Activated B cell treated with CpG ODN at 0.5 μM for 24 hours (primary cell): ENCODE measurements around the gene AADAC. TPM values are rescaled to one million over a fixed set of nuclear protein-coding genes. Genes with fewer than 3 reads are reported as not detected.

Experiments
- ATAC-seq: fragments of 200-7000 bp; cut with Tn5 transposase; one replicate; pipeline ENCODE4 v1.10.0; 2021; ENCODE audit warnings: low read depth, mild to moderate bottlenecking, moderate library complexity
- CTCF ChIA-PET: fragments of 350-600 bp; sonication (Branson Sonifier 250); formaldehyde crosslinking; loops from one replicate; lab custom pipeline; 2021; ENCODE audit warnings: antibody characterized with exemption; lab: Charles Lee
- POLR2A ChIA-PET: fragments of 350-600 bp; sonication (Branson Sonifier 250); formaldehyde crosslinking; loops from one replicate; lab custom pipeline; 2021; ENCODE audit warnings: antibody characterized with exemption; lab: Charles Lee
- DNase-seq: peaks from one replicate; pipeline ENCODE4 v3.0.0; 2022
- H3K27ac Mint-ChIP-seq: one replicate; pipeline ENCODE4 v1.8.0; 2020; ENCODE audit warnings: mixed read lengths
- H3K27me3 Mint-ChIP-seq: one replicate; pipeline ENCODE4 v1.8.0; 2021; ENCODE audit warnings: mixed read lengths
- H3K36me3 Mint-ChIP-seq: one replicate; pipeline ENCODE4 v1.8.0; 2021; ENCODE audit warnings: low read depth, mixed read lengths
- H3K4me1 Mint-ChIP-seq: one replicate; pipeline ENCODE4 v1.8.0; 2021; ENCODE audit warnings: mixed read lengths
- H3K4me3 Mint-ChIP-seq: one replicate; pipeline ENCODE4 v1.8.0; 2020; ENCODE audit warnings: mild to moderate bottlenecking, mixed read lengths
- H3K9me3 Mint-ChIP-seq: one replicate; pipeline ENCODE4 v1.8.0; 2020; ENCODE audit warnings: mixed read lengths
- intact Hi-C: fragments of 100-400 bp; cut with micrococcal nuclease; formaldehyde crosslinking; loops from one replicate; pipeline ENCODE4 v1.15.1; 2024
- total RNA-seq: library from RNA; stranded (reverse); gene quantifications from 2 replicates; pipeline ENCODE4 v1.2.3, GENCODE V29; 2022
- TF ChIP-seq, protein P1 (sequence below): fragments of 200-600 bp; IDR thresholded peaks from one replicate; pipeline ENCODE4 v1.8.0; 2022; ENCODE audit warnings: antibody characterized with exemption, mild to moderate bottlenecking

The AADAC gene
- total RNA-seq, 1 donor from 2014 or later: not detected

DNA sequence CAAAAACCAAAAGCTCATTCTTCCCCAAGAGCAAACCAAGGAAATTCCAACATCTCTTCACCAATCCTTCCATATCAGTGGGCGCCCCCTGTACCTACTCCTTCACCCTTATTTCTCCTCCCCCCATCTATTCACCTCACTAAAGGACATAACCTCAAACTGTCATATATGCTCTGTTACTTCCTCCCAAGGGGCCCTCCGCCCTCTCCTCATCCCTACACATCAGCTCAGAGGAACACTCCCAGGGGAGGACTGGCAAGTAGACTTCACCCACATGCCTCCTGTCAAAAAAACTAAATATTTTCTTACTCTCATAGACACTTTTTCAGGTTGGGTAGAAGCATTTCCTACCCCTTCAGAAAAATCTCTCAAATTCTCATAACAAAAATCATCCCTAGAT, 2.4 kb upstream of the AADAC start:
- H3K36me3 Mint-ChIP-seq: no peaks in the 10 kb centered on the region
- H3K27ac Mint-ChIP-seq: no peak overlapping the region
- POLR2A ChIA-PET: no interaction called here
- TF ChIP-seq, protein P1, sequence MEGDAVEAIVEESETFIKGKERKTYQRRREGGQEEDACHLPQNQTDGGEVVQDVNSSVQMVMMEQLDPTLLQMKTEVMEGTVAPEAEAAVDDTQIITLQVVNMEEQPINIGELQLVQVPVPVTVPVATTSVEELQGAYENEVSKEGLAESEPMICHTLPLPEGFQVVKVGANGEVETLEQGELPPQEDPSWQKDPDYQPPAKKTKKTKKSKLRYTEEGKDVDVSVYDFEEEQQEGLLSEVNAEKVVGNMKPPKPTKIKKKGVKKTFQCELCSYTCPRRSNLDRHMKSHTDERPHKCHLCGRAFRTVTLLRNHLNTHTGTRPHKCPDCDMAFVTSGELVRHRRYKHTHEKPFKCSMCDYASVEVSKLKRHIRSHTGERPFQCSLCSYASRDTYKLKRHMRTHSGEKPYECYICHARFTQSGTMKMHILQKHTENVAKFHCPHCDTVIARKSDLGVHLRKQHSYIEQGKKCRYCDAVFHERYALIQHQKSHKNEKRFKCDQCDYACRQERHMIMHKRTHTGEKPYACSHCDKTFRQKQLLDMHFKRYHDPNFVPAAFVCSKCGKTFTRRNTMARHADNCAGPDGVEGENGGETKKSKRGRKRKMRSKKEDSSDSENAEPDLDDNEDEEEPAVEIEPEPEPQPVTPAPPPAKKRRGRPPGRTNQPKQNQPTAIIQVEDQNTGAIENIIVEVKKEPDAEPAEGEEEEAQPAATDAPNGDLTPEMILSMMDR: no peak
- peaks cover 7% of the 10 kb centered on the region for H3K9me3 Mint-ChIP-seq
- no peaks in the 10 kb centered on the region for H3K27me3 Mint-ChIP-seq
- CTCF ChIA-PET: no interaction called here
- H3K4me3 Mint-ChIP-seq: no peak overlapping the region
- ATAC-seq (no peak), DNase-seq (no peak)
- intact Hi-C loops: no loop called here
- no peaks in the 10 kb centered on the region for H3K4me1 Mint-ChIP-seq

DNA sequence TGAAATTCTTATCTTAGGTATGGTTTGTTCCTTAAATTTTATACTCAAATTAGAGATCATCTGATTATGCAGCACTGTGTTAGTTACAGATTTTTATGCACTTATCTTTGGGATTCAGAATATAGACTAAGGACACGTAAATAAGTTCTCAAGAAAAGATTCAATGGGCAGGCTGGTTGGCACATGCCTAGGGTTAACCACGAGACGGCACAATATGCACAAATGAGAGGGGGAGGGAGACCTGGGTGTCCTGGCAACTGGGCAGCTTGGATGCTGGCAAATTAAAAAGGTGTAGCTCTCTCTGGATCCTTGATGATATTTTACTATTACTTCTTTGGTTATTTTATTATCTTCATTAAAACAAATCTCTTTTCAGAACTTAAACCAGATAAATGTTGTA, 672 bp downstream of the AADAC start:
- Mint-ChIP-seq H3K4me3 (no peak overlapping the region), H3K9me3 (no peaks in the 10 kb centered on the region), H3K4me1 (no peaks in the 10 kb centered on the region), H3K36me3 (no peaks in the 10 kb centered on the region), H3K27me3 (peaks cover 2% of the 10 kb centered on the region), H3K27ac (no peak overlapping the region)
- ChIA-PET CTCF (no interaction called here), POLR2A (no interaction called here)
- DNase-seq: no peak
- no peak for ATAC-seq
- intact Hi-C loops: no loop called here
- TF ChIP-seq, protein P1: no peak

DNA sequence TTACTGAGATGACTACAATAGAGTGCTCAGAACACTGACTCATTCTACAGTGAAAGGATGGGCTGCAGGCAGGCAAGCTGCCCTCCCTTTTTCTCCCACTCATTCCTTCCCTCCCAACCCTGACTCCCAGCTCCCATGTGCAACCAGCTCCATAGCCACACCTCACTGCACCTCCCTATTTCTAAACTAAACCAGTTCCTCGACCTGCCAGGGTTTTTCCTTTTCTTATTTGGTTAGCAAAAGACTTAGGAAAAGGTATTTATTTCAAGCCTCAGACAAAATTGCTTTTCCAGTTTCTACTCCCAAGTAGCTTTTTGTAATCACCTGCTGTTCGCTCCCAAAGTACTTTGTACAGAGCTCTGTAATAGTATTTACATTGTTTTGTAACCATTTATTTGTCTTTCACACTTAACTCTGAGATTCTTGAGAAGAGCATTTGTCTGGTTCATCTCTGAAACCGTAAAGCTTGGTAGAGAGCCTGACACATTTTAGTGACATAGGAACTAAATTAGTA, 2.2 kb downstream of the AADAC start:
- Mint-ChIP-seq H3K27ac (no peak overlapping the region), H3K36me3 (no peaks in the 10 kb centered on the region), H3K27me3 (peaks cover 2% of the 10 kb centered on the region), H3K9me3 (no peaks in the 10 kb centered on the region), H3K4me3 (no peak overlapping the region), H3K4me1 (no peaks in the 10 kb centered on the region)
- TF ChIP-seq, protein P1: no peak
- ATAC-seq (no peak), DNase-seq (no peak)
- intact Hi-C loops: no loop called here
- POLR2A ChIA-PET: no interaction called here
- CTCF ChIA-PET: no interaction called here

DNA sequence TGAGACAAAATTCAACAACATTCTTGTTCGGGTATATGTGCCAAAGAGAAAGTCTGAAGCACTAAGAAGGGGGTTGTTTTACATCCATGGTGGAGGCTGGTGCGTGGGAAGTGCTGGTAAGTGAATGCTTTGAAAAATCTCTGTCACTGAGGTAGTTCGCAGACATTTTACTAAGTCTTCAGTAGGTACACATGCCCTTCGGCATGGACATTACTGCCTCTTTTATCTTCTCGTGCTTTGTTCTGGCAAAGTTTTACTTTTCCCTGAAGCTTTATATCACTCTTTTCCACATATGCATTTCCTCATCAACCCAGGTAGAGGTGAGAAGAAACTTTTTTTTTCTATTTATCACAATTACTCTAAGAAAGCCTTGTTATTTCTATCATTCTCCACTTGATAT, 3.6 kb downstream of the AADAC start:
- no peaks in the 10 kb centered on the region for H3K4me1 Mint-ChIP-seq
- TF ChIP-seq, protein P1: no peak
- ChIA-PET POLR2A (no interaction called here), CTCF (no interaction called here)
- peaks cover 2% of the 10 kb centered on the region for H3K27me3 Mint-ChIP-seq
- H3K9me3 Mint-ChIP-seq: no peaks in the 10 kb centered on the region
- intact Hi-C loops: no loop called here
- H3K4me3 Mint-ChIP-seq: no peak overlapping the region
- H3K27ac Mint-ChIP-seq: no peak overlapping the region
- no peaks in the 10 kb centered on the region for H3K36me3 Mint-ChIP-seq
- no peak for DNase-seq
- ATAC-seq: no peak

DNA sequence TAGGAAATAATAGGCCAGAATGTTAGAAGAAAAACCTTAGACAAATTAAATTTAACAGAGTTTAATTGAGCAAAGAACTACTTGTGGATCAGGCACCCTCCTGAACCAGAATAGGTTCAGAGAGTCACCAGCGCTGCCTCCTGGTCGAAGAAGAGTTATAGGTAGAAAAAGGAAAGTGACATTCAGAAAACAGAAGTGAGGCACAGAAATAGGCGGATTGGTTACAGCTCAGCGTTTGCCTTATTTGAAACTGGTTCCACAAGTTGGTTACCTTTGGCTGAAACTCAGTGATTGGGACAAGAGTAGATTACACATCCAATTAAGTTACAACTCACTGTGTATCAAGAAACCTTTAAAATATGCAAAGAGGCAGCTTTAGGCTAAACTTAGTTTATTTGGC, 4.4 kb downstream of the AADAC start:
- ChIA-PET POLR2A (no interaction called here), CTCF (no interaction called here)
- no peaks in the 10 kb centered on the region for H3K9me3 Mint-ChIP-seq
- TF ChIP-seq, protein P1: no peak
- no peak for ATAC-seq
- H3K4me3 Mint-ChIP-seq: no peak overlapping the region
- no peak for DNase-seq
- H3K27me3 Mint-ChIP-seq: peaks cover 2% of the 10 kb centered on the region
- no peaks in the 10 kb centered on the region for H3K4me1 Mint-ChIP-seq
- intact Hi-C loops: no loop called here
- H3K27ac Mint-ChIP-seq: no peak overlapping the region
- H3K36me3 Mint-ChIP-seq: no peaks in the 10 kb centered on the region
